HG02642 (cell line): ENCODE measurements around the gene RASAL2.

ENCODE experiments used
- ATAC-seq: cut with Tn5 transposase; IDR thresholded peaks from one replicate; pipeline ENCODE4 v1.9.1; 2021; ENCODE audit warnings: mild to moderate bottlenecking; ENCODE audit not compliant: unreplicated experiment, poor library complexity

The RASAL2 gene

DNA sequence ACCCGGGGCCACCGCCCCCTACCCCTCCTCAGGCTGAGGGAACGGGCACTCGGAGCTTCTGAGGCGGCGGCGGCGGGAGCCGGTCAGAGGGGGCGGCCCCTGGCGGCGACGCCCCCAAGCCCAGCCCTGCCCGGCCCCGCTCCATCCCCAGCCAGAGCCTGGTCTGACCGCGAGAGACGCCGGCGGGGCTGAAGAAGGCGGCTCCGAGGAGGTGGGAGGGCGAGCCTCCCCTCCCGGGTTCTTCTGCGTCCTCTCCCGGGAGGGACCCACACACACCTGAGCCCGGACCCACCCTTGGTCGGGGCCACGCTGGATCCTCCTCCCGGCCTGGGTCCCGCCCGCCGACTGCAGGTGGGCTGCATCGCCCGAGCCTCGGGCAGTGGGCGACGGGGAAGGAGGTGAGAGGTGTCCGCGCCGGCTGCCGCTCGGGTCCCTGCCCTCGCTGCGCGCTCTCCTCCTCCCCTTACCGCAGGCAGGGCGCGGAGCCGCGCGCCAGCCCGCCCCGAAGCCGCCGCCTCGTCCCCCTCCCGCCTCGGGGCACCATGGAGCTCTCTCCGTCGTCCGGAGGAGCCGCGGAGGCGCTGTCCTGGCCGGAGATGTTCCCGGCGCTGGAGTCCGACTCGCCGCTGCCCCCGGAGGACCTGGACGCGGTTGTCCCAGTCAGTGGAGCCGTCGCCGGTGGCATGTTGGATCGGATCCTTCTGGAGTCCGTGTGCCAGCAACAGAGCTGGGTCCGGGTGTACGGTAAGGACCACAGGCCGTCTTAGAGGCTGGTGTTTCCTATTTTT is at the start of gene RASAL2:
RASAL2 (plus strand) TSS at position 154 of the 788 bp plus-strand sequence; CDS start at position 543, 389 bp downstream.
- ATAC-seq, result peak; percentile 54

DNA sequence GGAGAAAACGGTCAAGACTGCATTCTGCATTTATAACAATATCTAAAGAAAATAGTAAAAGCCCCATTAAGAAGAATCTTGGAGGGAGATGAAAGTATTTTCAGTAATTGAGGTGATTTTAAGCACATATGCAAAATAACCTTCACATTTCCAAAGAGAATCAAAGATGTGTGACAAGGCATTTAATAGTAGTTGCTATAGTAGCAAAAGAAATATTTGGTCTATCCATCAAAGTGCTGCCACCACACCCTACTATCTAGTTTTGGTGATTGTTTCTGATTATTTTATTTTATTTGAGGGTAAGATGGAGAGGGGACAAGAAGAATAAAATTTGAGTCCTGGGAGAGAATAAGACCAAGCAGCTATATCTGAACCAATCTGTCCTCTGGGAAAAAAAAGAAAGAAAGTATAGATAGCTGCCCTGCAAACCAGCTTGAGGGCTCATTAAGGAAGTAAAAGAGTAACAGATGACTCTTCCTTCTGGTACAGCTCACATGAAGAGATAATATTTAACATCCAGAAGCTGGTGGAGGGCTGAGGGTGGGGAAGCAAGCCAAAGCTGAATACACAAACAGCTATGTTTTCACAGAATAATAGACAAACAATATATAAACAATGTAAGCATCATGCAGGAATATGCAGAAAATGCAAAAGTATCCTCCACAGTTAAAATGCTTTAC is 47.2 kb upstream of the RASAL2 start:
- ATAC-seq, result no peak

DNA sequence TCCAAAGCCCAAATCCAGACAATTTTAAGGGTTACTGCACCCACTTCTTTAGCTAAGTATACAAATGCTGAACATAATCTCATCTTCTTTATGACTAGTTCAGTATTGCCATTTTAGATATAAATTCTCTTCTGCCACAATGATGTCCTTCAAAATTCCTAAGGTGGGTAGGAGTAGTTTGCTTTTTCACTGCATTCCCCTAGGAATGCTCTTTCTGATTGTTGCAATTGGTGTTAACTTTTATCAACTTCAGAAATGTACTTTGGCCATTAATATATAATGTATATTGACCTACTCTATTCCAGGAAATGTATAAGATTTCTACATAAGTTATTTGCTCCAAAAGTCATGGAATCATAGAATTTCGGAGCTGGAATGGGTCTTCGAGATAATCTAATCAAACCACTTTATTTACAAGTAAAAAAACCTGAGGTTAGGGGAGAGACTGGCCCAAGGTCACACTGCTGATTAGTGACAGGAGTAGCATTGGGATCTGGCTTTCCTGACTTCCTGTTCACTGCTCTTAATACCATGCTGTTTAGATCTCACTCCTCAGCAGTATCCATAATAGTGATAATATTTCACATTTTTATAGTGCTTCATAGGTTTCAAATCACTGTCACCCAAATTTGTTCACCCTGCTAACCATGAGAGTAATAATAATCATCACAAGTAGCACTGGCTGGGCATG is 46.4 kb upstream of the RASAL2 start:
- ATAC-seq, result no peak

DNA sequence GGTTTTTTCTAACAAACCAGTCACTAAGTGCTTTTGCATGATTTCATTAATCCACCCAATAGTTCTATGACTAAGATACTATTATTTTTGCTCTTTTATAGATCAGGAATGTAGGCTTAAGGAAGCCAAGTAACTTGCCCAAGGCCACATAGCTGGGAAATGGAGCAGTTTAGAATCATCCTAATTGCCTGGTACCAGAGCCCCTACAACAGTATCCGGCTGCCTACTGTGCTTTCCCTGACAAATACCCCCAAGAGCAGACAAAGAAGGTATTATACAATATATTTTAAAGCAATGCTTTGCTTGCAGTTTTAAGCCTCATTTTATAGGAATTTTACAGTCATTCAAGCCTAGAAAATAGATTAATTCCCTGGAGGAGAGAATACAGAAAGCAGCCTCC is 45.5 kb upstream of the RASAL2 start:
- ATAC-seq, result no peak

DNA sequence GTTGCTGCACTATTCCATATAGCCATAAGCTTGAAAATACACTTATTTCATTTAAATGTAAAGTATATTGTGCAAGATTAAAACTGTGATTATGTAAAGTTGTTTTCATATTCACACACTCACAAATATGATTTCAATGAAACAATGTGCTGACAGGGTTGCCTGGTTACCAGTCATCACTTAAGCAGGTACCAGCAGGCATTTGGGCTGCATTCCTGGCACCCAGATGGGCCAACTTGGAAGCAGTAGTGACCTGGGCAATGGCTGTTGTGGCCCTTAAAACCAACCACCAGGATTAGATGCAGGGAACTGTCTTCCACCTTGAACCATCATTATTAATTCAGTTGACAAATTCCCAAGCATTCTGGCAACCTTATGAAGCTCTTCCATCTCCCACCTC is 45.0 kb upstream of the RASAL2 start:
- no peak for ATAC-seq

DNA sequence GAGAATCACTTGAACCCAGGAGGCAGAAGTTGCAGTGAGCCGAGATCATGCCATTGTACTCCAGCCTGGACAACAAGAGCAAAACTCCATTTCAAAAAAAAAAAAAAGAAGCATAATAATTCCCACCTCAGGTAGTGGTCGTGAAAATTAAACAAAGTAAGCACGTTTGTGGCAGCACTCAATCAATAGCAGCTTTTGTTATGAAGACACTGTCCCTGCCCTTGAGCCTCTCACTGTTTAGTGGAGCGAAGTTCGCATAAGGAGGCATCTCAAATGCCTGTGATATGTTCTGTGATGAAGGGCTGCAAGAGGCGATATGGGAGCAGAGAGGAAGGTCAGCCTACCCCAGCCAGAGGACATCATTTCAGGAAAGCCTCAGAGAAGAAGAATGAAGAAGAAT is 43.8 kb upstream of the RASAL2 start:
- ATAC-seq, result no peak

DNA sequence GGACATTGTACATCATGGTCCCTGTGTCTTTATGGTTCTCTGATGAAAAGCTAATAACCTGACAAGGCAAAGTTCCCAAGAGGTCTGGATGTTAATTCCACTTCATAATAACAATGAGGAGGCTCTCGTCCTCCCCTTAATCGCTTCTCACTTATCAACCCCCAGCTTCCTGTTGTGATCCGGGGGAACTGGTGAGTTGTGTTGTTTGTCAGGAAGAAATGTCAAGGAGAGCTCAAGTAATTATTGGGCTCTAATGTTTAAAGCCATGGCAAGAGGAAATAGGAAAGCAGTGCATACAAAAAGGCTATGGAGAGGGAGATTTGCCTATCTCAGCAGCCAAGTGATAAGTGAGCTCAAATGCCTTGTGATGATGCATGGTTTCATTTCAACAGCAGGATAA is 42.8 kb upstream of the RASAL2 start:
- ATAC-seq, result no peak

DNA sequence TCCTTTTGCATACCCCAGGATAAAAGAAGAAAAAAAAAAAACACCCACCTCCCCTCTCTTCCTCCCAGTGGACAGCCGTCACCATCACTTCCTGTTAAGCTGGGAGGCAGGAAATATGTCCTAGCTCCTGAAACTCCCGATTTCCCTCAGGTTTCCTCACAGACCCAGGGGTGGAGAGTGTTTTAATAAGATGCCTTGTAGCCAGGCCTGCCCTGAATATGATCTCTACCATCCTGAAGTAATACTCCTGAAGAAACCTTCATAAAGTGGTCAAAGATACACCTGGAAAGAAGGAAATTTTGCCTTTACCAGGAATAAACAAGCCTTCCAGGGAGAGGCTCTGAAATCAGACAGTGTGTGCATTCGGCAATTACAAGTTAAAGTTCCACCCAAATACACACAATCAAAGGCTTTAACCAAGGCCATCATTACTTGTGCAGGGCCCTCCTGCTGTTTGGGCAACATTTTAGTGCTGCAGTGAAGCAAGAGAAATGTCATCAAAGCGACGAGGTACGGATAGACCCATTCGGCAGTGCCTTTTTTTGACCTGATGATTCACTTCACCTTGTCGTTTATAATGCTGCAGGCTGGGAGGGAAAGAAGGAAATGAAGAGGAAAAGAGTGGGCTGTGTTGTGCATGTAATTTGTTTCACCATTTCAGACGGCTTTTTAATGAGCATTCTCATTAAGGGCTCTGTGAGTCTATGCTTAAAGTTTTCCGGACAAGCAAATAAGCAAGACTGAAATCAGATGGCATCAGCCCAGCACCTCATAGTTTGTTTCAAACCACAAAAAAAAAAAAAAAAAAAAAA is 41.0 kb upstream of the RASAL2 start:
- ATAC-seq, result no peak

DNA sequence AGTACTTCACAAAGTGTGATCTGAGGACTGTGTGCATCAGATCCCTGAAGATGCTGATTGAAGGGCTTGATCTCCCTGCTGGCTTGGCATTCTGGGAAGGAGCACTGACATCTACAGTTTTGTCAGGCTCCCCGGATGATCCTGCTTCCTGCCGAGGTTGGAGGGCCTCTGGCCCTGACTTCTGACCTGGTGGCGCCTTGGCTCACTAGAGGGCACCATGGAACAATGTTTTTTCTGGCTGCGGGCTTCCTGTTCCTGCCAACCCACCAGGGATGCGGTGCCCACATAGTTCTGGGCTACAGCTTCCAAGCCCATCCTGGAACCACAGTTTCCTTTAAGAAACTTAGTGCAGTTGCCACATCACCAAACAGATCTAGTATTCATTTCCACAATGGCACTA is 38.8 kb upstream of the RASAL2 start:
- ATAC-seq, result no peak

DNA sequence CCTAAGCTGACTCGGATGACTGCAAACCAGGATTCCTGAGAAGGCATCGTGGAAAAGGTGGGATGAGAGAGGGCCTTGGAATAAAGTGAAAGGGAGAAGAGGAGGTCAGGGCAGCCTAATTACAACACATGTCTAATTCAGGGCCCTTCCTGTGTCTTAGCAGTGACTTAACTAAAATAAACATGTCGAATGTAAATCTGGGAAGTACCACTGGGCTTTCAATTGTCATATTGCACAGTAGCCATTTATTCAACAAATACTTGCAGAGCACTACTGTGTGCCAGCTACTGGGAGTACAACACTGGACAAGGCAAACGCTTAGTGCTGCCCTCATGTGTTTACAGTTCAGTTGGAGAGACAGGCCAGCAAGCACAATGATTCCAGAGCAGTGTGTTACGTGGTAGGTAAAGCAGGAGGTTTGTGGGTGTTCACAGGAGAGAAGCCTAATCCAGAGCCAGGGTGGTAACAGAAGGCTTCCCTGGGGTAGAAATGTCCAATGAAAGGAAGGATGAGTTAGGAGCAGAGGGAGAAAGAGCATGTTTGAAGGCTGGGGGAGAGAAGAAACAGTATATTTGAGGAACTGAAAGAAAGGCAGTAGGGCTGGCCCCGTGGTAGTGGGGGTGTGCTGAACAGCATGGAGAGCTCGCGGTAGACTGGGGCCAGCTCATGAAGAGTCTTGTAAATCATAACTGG is 38.0 kb upstream of the RASAL2 start:
- peak; percentile 91 for ATAC-seq

DNA sequence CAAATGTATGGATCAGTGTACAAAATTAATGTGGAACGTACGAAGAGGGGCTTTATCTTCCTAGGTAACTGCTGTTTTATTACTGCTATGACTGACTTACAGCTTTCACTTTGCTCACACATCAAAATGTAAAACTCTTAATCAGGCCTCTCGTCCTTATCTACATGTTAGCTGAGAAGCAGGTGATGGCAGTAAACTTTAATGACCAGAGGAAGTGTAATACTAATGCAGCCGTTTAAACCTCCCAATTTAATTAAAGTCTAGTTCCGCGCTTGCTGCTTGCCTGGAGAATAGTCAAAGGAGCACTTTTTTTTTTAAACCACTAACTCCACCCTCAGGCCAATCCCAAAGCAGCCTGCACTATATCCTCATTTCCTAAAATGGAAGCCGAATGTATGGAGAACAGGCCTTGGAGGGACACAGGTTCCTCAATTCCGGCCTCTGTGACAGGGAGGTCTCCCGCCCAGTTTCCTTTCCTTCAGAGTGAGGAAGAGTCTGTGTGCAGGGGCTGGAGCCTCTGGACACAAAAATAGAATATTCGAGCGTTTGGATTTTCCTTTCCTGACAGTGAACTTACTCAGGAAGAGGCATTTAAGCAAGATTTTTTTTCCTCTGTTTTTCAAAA is 36.7 kb upstream of the RASAL2 start:
- no peak for ATAC-seq

DNA sequence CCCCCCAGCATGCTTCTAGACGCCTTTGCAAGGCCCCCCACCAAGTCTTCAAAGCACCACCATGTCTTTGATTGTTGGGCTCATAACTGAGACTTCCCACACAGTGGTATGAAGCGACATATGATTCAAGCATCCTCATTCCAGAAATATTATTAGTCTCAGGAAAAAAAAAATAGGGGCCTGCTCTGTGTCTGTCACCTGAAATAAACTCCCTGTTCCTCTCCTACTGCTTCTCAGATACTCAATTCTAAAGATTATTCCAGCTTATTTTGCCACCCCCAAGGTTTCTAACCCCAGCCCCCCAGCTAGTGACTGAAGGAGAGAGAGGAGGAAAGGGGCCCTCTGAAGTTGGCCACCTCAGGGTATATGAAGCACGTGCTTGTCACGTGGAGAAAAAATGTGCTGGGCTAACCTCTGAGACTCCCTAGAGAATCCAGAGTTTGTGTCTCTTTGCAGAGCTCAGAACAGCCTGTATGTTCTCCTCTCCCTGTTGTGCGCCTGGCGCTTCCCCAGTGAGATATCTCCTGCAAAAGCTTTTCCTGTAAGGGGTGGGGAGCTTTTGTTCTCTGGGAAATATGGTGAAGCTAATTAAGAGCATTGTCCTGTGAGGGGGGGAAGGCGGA is 35.9 kb upstream of the RASAL2 start:
- no peak for ATAC-seq

DNA sequence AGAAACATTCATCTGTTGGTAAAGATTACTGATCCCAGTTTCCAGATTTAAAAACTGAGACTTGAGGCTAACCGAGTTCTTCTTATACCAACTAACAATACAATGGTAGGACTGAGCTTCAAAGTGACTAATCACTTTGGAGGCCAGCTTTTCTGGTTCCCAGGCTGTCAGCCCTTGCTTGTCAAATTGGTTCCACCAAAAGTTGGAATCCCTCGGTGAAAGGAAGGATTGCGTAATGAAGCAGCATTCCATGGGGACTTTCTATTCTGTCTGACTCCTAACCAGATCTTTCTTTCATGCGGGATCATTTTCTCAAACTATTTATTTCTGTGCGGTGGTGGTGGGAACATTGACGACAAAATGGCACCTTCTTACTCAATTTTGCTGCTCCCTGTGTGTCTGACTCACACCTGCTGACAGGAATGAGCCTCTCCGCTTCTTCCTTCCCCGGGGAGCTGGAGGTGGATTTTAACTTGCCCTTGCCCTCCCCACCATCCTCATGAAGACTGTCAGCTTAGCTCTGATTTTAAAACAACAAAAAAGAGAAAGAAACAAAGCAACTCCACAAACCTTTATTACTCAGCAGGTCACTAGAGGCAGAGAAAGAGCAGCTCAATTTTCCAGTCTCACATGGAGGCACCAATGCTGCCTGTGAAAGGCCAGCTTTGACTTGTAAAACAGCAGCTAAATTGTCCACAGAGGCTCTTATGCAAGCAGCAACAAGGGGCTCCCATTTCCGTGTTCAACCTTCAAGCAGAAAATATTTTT is 32.9 kb upstream of the RASAL2 start:
- ATAC-seq, result no peak

DNA sequence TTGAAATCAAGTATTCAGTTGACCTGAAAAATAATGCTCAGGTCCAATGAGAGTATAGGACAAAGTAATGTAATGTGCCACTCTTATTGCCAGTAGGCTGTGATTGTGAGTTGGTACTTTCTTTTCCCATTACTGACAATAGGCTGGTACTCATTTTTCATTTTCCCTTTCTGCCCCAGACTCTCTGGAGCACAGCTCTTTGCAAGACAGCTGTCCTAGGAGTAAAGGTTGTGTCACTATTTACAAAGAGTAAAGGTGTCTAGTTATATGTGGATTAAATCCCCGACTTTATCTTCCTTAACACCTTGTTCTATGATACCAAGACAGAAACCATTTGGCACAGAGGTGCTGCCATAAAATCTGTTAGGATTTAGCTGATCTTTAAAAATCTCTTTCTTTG is 32.3 kb upstream of the RASAL2 start:
- no peak for ATAC-seq

DNA sequence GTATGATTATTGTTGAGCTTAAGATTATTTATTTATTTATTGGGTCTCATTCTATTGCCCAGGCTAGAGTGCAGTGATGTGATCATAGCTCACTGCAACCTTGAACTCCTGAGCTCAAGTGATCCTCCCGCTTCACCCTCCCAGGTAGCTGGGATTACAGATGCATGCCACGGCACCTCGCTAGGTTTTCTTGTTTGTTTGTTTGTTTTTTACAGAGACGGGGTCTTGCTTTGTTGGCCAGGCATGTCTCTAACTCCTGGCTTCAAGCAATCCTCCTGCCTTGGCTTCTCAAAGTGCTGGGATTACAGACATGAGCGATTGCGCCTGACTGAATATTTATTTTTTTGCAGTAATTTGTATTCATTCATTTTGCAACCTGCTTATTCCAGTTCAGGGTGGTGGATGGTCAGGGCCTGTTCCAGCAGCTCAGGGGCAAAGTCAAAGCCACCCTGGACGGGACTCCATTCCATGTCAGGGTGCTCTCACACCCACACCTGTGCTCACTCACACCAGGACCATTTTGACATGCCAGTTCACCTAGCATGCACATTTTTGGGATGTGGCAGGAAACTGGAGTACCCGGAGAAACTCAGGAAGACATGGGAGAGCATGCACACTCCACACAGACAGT is 29.6 kb upstream of the RASAL2 start:
- no peak for ATAC-seq

DNA sequence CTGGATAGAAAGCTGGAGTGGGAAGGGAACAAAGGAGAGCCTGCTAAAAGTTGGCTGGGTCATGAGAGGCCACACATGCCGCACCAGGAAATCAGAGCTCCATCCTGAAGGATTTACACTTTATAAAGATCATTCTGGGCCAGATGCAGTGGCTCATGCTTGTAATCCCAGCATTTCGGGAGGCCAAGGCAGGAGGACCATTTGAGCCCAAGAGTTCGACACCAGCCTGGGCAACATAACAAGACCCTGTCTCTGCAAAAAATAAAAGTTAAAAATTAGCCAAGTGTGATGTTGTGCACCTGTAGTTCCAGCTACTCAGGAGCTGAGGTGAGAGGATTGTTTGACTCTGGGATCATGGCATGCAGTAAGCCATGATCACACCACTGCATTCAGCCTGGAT is 28.7 kb upstream of the RASAL2 start:
- no peak for ATAC-seq

DNA sequence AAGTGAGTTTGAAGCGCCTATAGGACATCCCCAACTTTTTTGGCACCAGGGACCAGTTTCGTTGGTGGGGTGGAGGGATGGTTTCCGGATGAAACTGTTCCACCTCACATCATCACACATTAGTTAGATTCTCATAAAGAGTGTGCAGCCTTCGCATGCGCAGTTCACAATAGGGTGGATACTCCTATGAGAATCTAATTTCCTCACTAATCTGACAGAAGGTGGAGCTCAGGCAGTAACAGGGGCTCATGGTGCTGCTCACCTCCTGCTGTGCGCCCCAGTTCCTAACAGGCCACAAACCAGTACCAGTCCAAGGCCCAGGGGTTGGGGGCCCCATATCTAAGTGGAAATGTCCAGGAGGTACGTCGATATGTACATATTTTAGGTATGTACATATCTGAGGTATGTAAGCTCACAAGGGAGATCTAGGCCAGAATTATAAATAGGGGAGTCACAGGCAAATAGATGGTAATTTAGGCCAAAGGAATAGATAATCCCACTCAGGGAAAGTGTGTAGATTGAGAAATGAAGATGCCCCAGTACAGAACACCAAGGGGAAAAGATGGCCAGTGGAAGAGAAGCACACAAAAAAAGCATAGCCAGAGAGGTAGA is 27.5 kb upstream of the RASAL2 start:
- no peak for ATAC-seq
